Liver (tissue), 9 donors: ENCODE results near the gene TMEM123. TPM values are rescaled to one million over a fixed set of nuclear protein-coding genes. Genes with fewer than 3 reads are reported as not detected.
"Not testable (repeated sequence)": the region's sequence is repeated elsewhere in the genome, so short reads cannot be mapped to it uniquely, and the experiment has no call there.

ENCODE experiments used
- DNase-seq: peaks from one replicate; pipeline ENCODE4 v3.0.0-alpha.2; 2017; ENCODE audit warnings: low spot score
- H3K27ac ChIP-seq, 2 donors: one replicate each; pipeline ENCODE4 v1.7.0; 2013; ENCODE audit warnings: inconsistent platforms in 2 of 2, low read length in 2 of 2, control low read depth in 1 of 2, low read depth in 1 of 2, mild to moderate bottlenecking in 1 of 2
- H3K27me3 ChIP-seq, 4 donors: one replicate each; pipeline versions ENCODE4 v1.6.1 to v1.7.0; 2013; ENCODE audit warnings: low read length in 3 of 4, inconsistent platforms in 1 of 4, mild to moderate bottlenecking in 1 of 4, moderate library complexity in 1 of 4; ENCODE audit not compliant: control insufficient read depth in 4 of 4, insufficient read depth in 4 of 4
- H3K36me3 ChIP-seq, 4 donors: one replicate each; pipeline versions ENCODE4 v1.6.1 to v1.7.0; 2013; ENCODE audit warnings: low read length in 3 of 4, mild to moderate bottlenecking in 3 of 4, low read depth in 1 of 4, moderate library complexity in 1 of 4; ENCODE audit not compliant: control insufficient read depth in 4 of 4, insufficient read depth in 3 of 4
- H3K4me1 ChIP-seq, 4 donors: one replicate each; pipeline versions ENCODE4 v1.6.1 to v1.7.0; 2013; ENCODE audit warnings: low read length in 3 of 4, mild to moderate bottlenecking in 3 of 4, moderate library complexity in 1 of 4; ENCODE audit not compliant: control insufficient read depth in 4 of 4, insufficient read depth in 4 of 4
- H3K4me3 ChIP-seq, 3 donors: one replicate each; pipeline versions ENCODE4 v1.6.1 to v1.7.0; 2013; ENCODE audit warnings: low read length in 3 of 3, control low read depth in 1 of 3, low read depth in 1 of 3, mild to moderate bottlenecking in 1 of 3
- H3K9ac ChIP-seq, 2 donors: one replicate each; pipeline ENCODE4 v1.7.0; 2013; ENCODE audit warnings: low read length in 2 of 2, mild to moderate bottlenecking in 2 of 2, moderate library complexity in 2 of 2, control low read depth in 1 of 2, low read depth in 1 of 2
- H3K9me3 ChIP-seq, 4 donors: one replicate each; pipeline versions ENCODE4 v1.6.1 to v1.7.0; 2013; ENCODE audit warnings: low read length in 3 of 4; ENCODE audit not compliant: control insufficient read depth in 4 of 4
- ATF3 ChIP-seq: IDR thresholded peaks from 2 replicates; pipeline ENCODE4 v1.6.1; 2016; ENCODE audit warnings: antibody characterized with exemption
- CTCF ChIP-seq: fragments of 150-350 bp; IDR thresholded peaks from 2 replicates; pipeline ENCODE4 v1.5.1; 2017; ENCODE audit warnings: improper control_type of control experiment, low read depth, low read length; ENCODE audit not compliant: missing input control
- EGR1 ChIP-seq, 2 donors: IDR thresholded peaks; 2 replicates each; pipeline ENCODE4 v1.6.1; 2016 to 2018; ENCODE audit warnings: antibody characterized with exemption in 2 of 2, low read depth in 2 of 2
- FOXA1 ChIP-seq: IDR thresholded peaks from 2 replicates; pipeline ENCODE4 v1.6.1; 2016; ENCODE audit warnings: antibody characterized with exemption
- FOXA2 ChIP-seq: IDR thresholded peaks from 2 replicates; pipeline ENCODE4 v1.6.1; 2016; ENCODE audit warnings: antibody characterized with exemption
- HNF4A ChIP-seq, 2 donors: conservative IDR thresholded peaks; 2 replicates each; pipeline ENCODE4 v1.6.1; 2016; ENCODE audit warnings: antibody characterized with exemption in 2 of 2, mild to moderate bottlenecking in 2 of 2
- HNF4G ChIP-seq: IDR thresholded peaks from 2 replicates; pipeline ENCODE4 v1.6.1; 2016; ENCODE audit warnings: antibody characterized with exemption
- JUND ChIP-seq, 2 donors: IDR thresholded peaks; 2 replicates each; pipeline ENCODE4 v1.6.1; 2016; ENCODE audit warnings: antibody characterized with exemption in 2 of 2
- MAX ChIP-seq: IDR thresholded peaks from 2 replicates; pipeline ENCODE4 v1.6.1; 2016; ENCODE audit warnings: antibody characterized with exemption
- NR2F2 ChIP-seq: IDR thresholded peaks from 2 replicates; pipeline ENCODE4 v1.6.1; 2016; ENCODE audit warnings: antibody characterized with exemption
- RAD21 ChIP-seq, 2 donors: IDR thresholded peaks; 2 replicates each; pipeline ENCODE4 v1.6.1; 2016; ENCODE audit warnings: antibody characterized with exemption in 2 of 2, mild to moderate bottlenecking in 2 of 2
- REST ChIP-seq: IDR thresholded peaks from 2 replicates; pipeline ENCODE4 v1.6.1; 2016; ENCODE audit warnings: antibody characterized with exemption, mild to moderate bottlenecking
- RXRA ChIP-seq, 2 donors: IDR thresholded peaks; 2 replicates each; pipeline ENCODE4 v1.6.1; 2017 to 2018; ENCODE audit warnings: antibody characterized with exemption in 2 of 2, mild to moderate bottlenecking in 1 of 2
- SP1 ChIP-seq: IDR thresholded peaks from 2 replicates; pipeline ENCODE4 v1.6.1; 2018; ENCODE audit warnings: antibody characterized with exemption, mild to moderate bottlenecking
- ZBTB33 ChIP-seq: IDR thresholded peaks from 2 replicates; pipeline ENCODE4 v1.6.1; 2016; ENCODE audit warnings: antibody characterized with exemption
- WGBS: extraction: QIAGEN DNeasy Blood & Tissue Kit; methylation state at CpG from one replicate; pipeline ENCODE4 v1.1.7; 2013; 5-methylcytosine and 5-hydroxymethylcytosine counted together
- polyA plus RNA-seq, 2 donors: library from polyadenylated mRNA; stranded (reverse) in 1 of 2; unstranded in 1 of 2; fragments of 200-250 nt in 1 of 2; fragments of >200 nt in 1 of 2; fragmentation: Nextera tagmentation in 1 of 2; extraction: Ambion mirVana in 1 of 2; gene quantifications; one replicate each; pipeline versions ENCODE4 v1.2.1 to v1.2.3, GENCODE V29; 2013 to 2015
- total RNA-seq, 2 donors: library from RNA; depleted of rRNA; stranded (reverse); fragments of >200 nt; gene quantifications; one replicate each; pipeline ENCODE4 v1.2.3, GENCODE V29; 2014
- donor health status: healthy.
- donor health status: healthy.
- donor health status: healthy.
- donor health status: healthy.
- donor health status: healthy.

The TMEM123 gene
- total and polyA plus RNA-seq, 4 donors = 101 to 140 (median 107) TPM

GRCh38 chr11:102375720-102376399, 76.7 kb downstream of the TMEM123 start (continued):
- no peak for TF ChIP-seq ATF3
- no peak for TF ChIP-seq SP1
- no peak for TF ChIP-seq EGR1 (IDR thresholded peaks at IDR 0.05; ENCODE audit: low read depth in 2 of 2)
- no peak for TF ChIP-seq FOXA2
- no peak for TF ChIP-seq RAD21 (IDR thresholded peaks at IDR 0.05)
- TF ChIP-seq RXRA (IDR thresholded peaks at IDR 0.05) = no peak
- no peak for TF ChIP-seq HNF4G

- H3K36me3 ChIP-seq = peaks cover 4 to 21% (median 18%) of the 10 kb centered on the region in 4 donors
- H3K9ac ChIP-seq, DNase-seq: not testable (repeated sequence)
Observed at GRCh38 chr11:102374633-102375424, 77.7 kb downstream of the TMEM123 start.

GRCh38 chr11:102368472-102368871, 84.1 kb downstream of the TMEM123 start:
- H3K9me3 ChIP-seq = no peaks in the 10 kb centered on the region
- no peak overlapping the region for H3K27ac ChIP-seq
- no peak overlapping the region for H3K9ac ChIP-seq
- WGBS = 92% methylated on average over 3 of the region's 3 CpGs
- TF ChIP-seq ZBTB33 = no peak
- no peak for TF ChIP-seq HNF4G
- no peak for TF ChIP-seq CTCF
- no peak for DNase-seq
- H3K27me3 ChIP-seq = no peaks in the 10 kb centered on the region
- H3K4me3 ChIP-seq = no peak overlapping the region
- H3K36me3 ChIP-seq = peaks cover 0 to 50% (median 38%) of the 10 kb centered on the region in 4 donors
- H3K4me1 ChIP-seq = no peaks in the 10 kb centered on the region

More at GRCh38 chr11:102374633-102375424, 77.7 kb downstream of the TMEM123 start:
- not testable (repeated sequence) for H3K4me1 ChIP-seq, H3K27ac ChIP-seq, H3K4me3 ChIP-seq, H3K9me3 ChIP-seq, H3K27me3 ChIP-seq
- WGBS = 86% methylated on average over 31 of the region's 31 CpGs

- Histone ChIP-seq H3K4me3 (no peak overlapping the region), H3K36me3 (peaks cover 0 to 56% (median 44%) of the 10 kb centered on the region in 4 donors), H3K9me3 (no peaks in the 10 kb centered on the region), H3K27ac (no peak overlapping the region), H3K4me1 (no peaks in the 10 kb centered on the region), H3K27me3 (no peaks in the 10 kb centered on the region), H3K9ac (no peak overlapping the region)
- WGBS = 74% methylated on average over 6 of the region's 6 CpGs
- no peak for DNase-seq
- TF ChIP-seq SP1 = no peak
- TF ChIP-seq FOXA1 = no peak
- no peak for TF ChIP-seq EGR1 (IDR thresholded peaks at IDR 0.05; ENCODE audit: low read depth in 2 of 2)
- TF ChIP-seq RAD21 (IDR thresholded peaks at IDR 0.05) = peak; percentile 61 to 64
- no peak for TF ChIP-seq HNF4A (conservative IDR thresholded peaks at IDR 0.05)
- TF ChIP-seq NR2F2 = peak; percentile 26
- TF ChIP-seq MAX = no peak
- TF ChIP-seq JUND (IDR thresholded peaks at IDR 0.05) = no peak
- no peak for TF ChIP-seq REST
- no peak for TF ChIP-seq FOXA2
Observed at GRCh38 chr11:102367364-102367763, 85.2 kb downstream of the TMEM123 start.
